Activated CD4-positive, alpha-beta T cell treated with anti-CD3 and anti-CD28 coated beads for 36 hours (primary cell): ENCODE data around the gene RADIL. TPM values are rescaled to one million over a fixed set of nuclear protein-coding genes. Genes with fewer than 3 reads are reported as not detected.

Experiments used
- ATAC-seq: fragments of 200-7000 bp; cut with Tn5 transposase; one replicate; pipeline ENCODE4 v1.10.0; 2021; ENCODE audit warnings: mild to moderate bottlenecking, moderate library complexity
- CTCF ChIA-PET: fragments of 350-600 bp; sonication (Branson Sonifier 250); formaldehyde crosslinking; loops from one replicate; lab custom pipeline; 2021; ENCODE audit warnings: antibody characterized with exemption; lab: Charles Lee
- POLR2A ChIA-PET: fragments of 350-600 bp; sonication (Branson Sonifier 250); formaldehyde crosslinking; loops from one replicate; lab custom pipeline; 2021; ENCODE audit warnings: antibody characterized with exemption, inconsistent platforms; lab: Charles Lee
- DNase-seq: peaks from one replicate; pipeline ENCODE4 v3.0.0-alpha.2; 2020
- H3K27ac Mint-ChIP-seq: one replicate; pipeline ENCODE4 v1.8.0; 2021; ENCODE audit warnings: mixed read lengths
- H3K27me3 Mint-ChIP-seq: one replicate; pipeline ENCODE4 v1.8.0; 2021; ENCODE audit warnings: mixed read lengths
- H3K36me3 Mint-ChIP-seq: one replicate; pipeline ENCODE4 v1.8.0; 2021; ENCODE audit warnings: low read depth, mixed read lengths
- H3K4me1 Mint-ChIP-seq: one replicate; pipeline ENCODE4 v1.8.0; 2021; ENCODE audit warnings: mixed read lengths
- H3K4me3 Mint-ChIP-seq: one replicate; pipeline ENCODE4 v1.8.0; 2021; ENCODE audit warnings: mild to moderate bottlenecking, moderate library complexity, mixed read lengths
- H3K9me3 Mint-ChIP-seq: one replicate; pipeline ENCODE4 v1.8.0; 2021; ENCODE audit warnings: low read depth, mixed read lengths
- intact Hi-C, 2 experiments: fragments of 100-400 bp; cut with DNase I in 1 of 2; cut with micrococcal nuclease in 1 of 2; formaldehyde crosslinking; loops; one replicate each; pipeline versions ENCODE4 v1.14.2 to v1.15.1; 2022 to 2024; cut with DNase I, micrococcal nuclease
- total RNA-seq, 2 experiments: library from RNA; stranded (reverse); gene quantifications; one replicate each; pipeline ENCODE4 v1.2.3, GENCODE V29; 2021

RADIL gene
- total RNA-seq, 2 experiments from 2014 or later = 0.42 to 0.69 TPM

GRCh38 chr7:4845740-4846142 lies 37.8 kb downstream of the RADIL start:
- POLR2A ChIA-PET = no interaction called here
- no peaks in the 10 kb centered on the region for H3K9me3 Mint-ChIP-seq
- DNase-seq (no peak), ATAC-seq (no peak)
- intact Hi-C loops = no loop called here
- H3K27me3 Mint-ChIP-seq = peaks cover 16% of the 10 kb centered on the region
- no peaks in the 10 kb centered on the region for H3K36me3 Mint-ChIP-seq
- no peaks in the 10 kb centered on the region for H3K4me1 Mint-ChIP-seq
- no peak overlapping the region for H3K4me3 Mint-ChIP-seq
- CTCF ChIA-PET = interaction anchor here (0.7 kb wide), 1 partner anchor 10 kb away, joined by 3 read pairs; no protein-coding TSS in a partner anchor
- H3K27ac Mint-ChIP-seq = no peak overlapping the region

GRCh38 chr7:4842319-4843064 lies 41.0 kb downstream of the RADIL start:
- CTCF ChIA-PET = no interaction called here
- no peak for ATAC-seq
- Mint-ChIP-seq H3K27me3 (peaks cover 14% of the 10 kb centered on the region), H3K4me1 (no peaks in the 10 kb centered on the region), H3K27ac (no peak overlapping the region), H3K4me3 (no peak overlapping the region), H3K36me3 (no peaks in the 10 kb centered on the region), H3K9me3 (no peaks in the 10 kb centered on the region)
- intact Hi-C loops = no loop called here
- DNase-seq = no peak
- POLR2A ChIA-PET = no interaction called here

- no peak overlapping the region for H3K4me3 Mint-ChIP-seq
- CTCF ChIA-PET = no interaction called here
- no peaks in the 10 kb centered on the region for H3K4me1 Mint-ChIP-seq
- POLR2A ChIA-PET = no interaction called here
- H3K9me3 Mint-ChIP-seq = no peaks in the 10 kb centered on the region
- H3K27ac Mint-ChIP-seq = no peak overlapping the region
- no peak for DNase-seq
- H3K36me3 Mint-ChIP-seq = no peaks in the 10 kb centered on the region
- ATAC-seq = no peak
- H3K27me3 Mint-ChIP-seq = peaks cover 10% of the 10 kb centered on the region
- intact Hi-C loops = no loop called here
Measured at GRCh38 chr7:4841836-4842235, 41.7 kb downstream of the RADIL start.

GRCh38 chr7:4841007-4841784 lies 42.3 kb downstream of the RADIL start:
- peaks cover 10% of the 10 kb centered on the region for H3K27me3 Mint-ChIP-seq
- ATAC-seq = no peak
- H3K4me1 Mint-ChIP-seq = no peaks in the 10 kb centered on the region
- DNase-seq = no peak
- H3K9me3 Mint-ChIP-seq = no peaks in the 10 kb centered on the region
- H3K27ac Mint-ChIP-seq = no peak overlapping the region
- POLR2A ChIA-PET = no interaction called here
- CTCF ChIA-PET = interaction anchor here (0.6 kb wide), 1 partner anchor 672 kb away, joined by 3 read pairs; no protein-coding TSS in a partner anchor
- no peaks in the 10 kb centered on the region for H3K36me3 Mint-ChIP-seq
- no peak overlapping the region for H3K4me3 Mint-ChIP-seq
- intact Hi-C loops = no loop called here

- Mint-ChIP-seq H3K4me1 (no peaks in the 10 kb centered on the region), H3K4me3 (no peak overlapping the region), H3K36me3 (no peaks in the 10 kb centered on the region), H3K27ac (no peak overlapping the region), H3K9me3 (no peaks in the 10 kb centered on the region), H3K27me3 (peaks cover 4% of the 10 kb centered on the region)
- DNase-seq (no peak), ATAC-seq (no peak)
- intact Hi-C loops = no loop called here
- POLR2A ChIA-PET = no interaction called here
- CTCF ChIA-PET = no interaction called here
Measured at GRCh38 chr7:4840079-4840501, 43.4 kb downstream of the RADIL start.

GRCh38 chr7:4838626-4839334 lies 44.7 kb downstream of the RADIL start:
- H3K27me3 Mint-ChIP-seq = no peaks in the 10 kb centered on the region
- DNase-seq (no peak), ATAC-seq (no peak)
- H3K9me3 Mint-ChIP-seq = no peaks in the 10 kb centered on the region
- H3K27ac Mint-ChIP-seq = no peak overlapping the region
- no peaks in the 10 kb centered on the region for H3K36me3 Mint-ChIP-seq
- POLR2A ChIA-PET = no interaction called here
- no peaks in the 10 kb centered on the region for H3K4me1 Mint-ChIP-seq
- no peak overlapping the region for H3K4me3 Mint-ChIP-seq
- intact Hi-C loops = no loop called here
- CTCF ChIA-PET = no interaction called here

GRCh38 chr7:4837803-4838625 lies 45.5 kb downstream of the RADIL start:
- intact Hi-C loops = no loop called here
- Mint-ChIP-seq H3K27ac (no peak overlapping the region), H3K4me1 (no peaks in the 10 kb centered on the region), H3K4me3 (no peak overlapping the region), H3K9me3 (no peaks in the 10 kb centered on the region), H3K27me3 (no peaks in the 10 kb centered on the region), H3K36me3 (no peaks in the 10 kb centered on the region)
- ChIA-PET POLR2A (no interaction called here), CTCF (no interaction called here)
- no peak for DNase-seq
- ATAC-seq = no peak

GRCh38 chr7:4837041-4837802 lies 46.3 kb downstream of the RADIL start:
- DNase-seq (no peak), ATAC-seq (no peak)
- Mint-ChIP-seq H3K36me3 (no peaks in the 10 kb centered on the region), H3K4me1 (no peaks in the 10 kb centered on the region), H3K27ac (no peak overlapping the region), H3K9me3 (no peaks in the 10 kb centered on the region), H3K27me3 (no peaks in the 10 kb centered on the region), H3K4me3 (no peak overlapping the region)
- ChIA-PET CTCF (no interaction called here), POLR2A (no interaction called here)
- intact Hi-C loops = no loop called here

GRCh38 chr7:4836206-4836661 lies 47.3 kb downstream of the RADIL start:
- intact Hi-C loops = no loop called here

GRCh38 chr7:4835398-4836205 lies 47.9 kb downstream of the RADIL start:
- Mint-ChIP-seq H3K27ac (no peak overlapping the region), H3K9me3 (no peaks in the 10 kb centered on the region), H3K4me3 (no peak overlapping the region), H3K27me3 (no peaks in the 10 kb centered on the region), H3K36me3 (no peaks in the 10 kb centered on the region), H3K4me1 (no peaks in the 10 kb centered on the region)
- ATAC-seq (no peak), DNase-seq (no peak)
- ChIA-PET POLR2A (no interaction called here), CTCF (no interaction called here)
- intact Hi-C loops = no loop called here

More at GRCh38 chr7:4836206-4836661, 47.3 kb downstream of the RADIL start:
- DNase-seq = no peak
- CTCF ChIA-PET = no interaction called here
- POLR2A ChIA-PET = no interaction called here
- Mint-ChIP-seq H3K9me3 (no peaks in the 10 kb centered on the region), H3K4me3 (no peak overlapping the region), H3K36me3 (no peaks in the 10 kb centered on the region), H3K4me1 (no peaks in the 10 kb centered on the region), H3K27me3 (no peaks in the 10 kb centered on the region), H3K27ac (no peak overlapping the region)
- no peak for ATAC-seq
